HG03108 (cell line): Measurements from ENCODE around the gene DLL1.
"Not testable (repeated sequence)": the region's sequence is repeated elsewhere in the genome, so short reads cannot be mapped to it uniquely, and the experiment has no call there.

Source experiments
- ATAC-seq: cut with Tn5 transposase; IDR thresholded peaks from one replicate; pipeline ENCODE4 v1.9.1; 2021; ENCODE audit warnings: moderate library complexity; ENCODE audit not compliant: unreplicated experiment

Gene DLL1

DNA sequence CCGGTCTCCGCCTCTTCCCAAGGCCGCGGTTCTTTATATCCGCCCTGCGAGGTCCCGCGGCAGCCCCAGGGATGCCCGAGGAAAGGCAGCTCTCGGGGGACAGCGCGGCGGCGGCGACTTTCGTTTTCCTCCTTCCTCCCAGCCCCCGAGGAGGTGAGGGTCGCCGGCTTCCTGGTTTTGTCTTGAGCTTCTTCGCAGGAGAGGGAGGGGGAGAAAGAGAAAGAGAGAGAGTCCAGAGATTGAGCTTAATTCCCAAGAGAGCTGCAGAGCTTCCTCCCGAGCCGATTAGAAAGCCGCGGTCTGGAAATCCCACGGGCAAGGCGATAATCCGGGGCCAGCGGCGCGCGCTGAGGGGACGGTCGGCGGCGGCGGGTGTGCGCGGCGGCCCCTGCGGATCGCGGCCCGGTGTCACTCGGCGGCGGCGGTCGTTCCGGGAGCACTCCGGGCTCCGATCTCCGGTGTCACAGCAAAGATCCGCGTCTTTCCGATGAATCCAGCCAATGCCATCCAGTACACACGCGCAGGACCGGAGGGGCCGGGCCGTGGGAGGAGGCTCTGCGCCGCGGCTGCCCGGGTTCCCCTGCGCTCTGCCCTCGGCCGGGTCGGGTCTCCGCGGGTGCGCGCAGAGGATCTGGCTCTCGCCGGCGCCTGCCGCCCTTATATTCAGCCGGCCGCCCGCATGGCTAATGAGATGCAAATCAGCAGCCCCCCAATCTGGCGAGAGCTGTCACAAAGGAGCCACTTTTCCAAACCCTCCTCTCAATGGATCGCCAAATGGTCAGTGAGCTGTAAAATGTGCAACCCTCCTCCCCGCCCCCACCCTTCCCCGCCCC is at the start of gene DLL1:
DLL1 (minus strand) TSS at position 783 of the 833 bp plus-strand sequence. CDS start 939 bp downstream, outside the sequence.
- no peak for ATAC-seq

- ATAC-seq: not testable (repeated sequence)
These were observed 44.3 kb upstream of the DLL1 start for GRCh38 chr6:170335199-170335598.

GRCh38 chr6:170329321-170329720 is 38.4 kb upstream of the DLL1 start:
- ATAC-seq: no peak

GRCh38 chr6:170317718-170318117 is 26.8 kb upstream of the DLL1 start:
- ATAC-seq: no peak

- ATAC-seq: no peak
These were observed 26.2 kb upstream of the DLL1 start for GRCh38 chr6:170317076-170317475.

DNA sequence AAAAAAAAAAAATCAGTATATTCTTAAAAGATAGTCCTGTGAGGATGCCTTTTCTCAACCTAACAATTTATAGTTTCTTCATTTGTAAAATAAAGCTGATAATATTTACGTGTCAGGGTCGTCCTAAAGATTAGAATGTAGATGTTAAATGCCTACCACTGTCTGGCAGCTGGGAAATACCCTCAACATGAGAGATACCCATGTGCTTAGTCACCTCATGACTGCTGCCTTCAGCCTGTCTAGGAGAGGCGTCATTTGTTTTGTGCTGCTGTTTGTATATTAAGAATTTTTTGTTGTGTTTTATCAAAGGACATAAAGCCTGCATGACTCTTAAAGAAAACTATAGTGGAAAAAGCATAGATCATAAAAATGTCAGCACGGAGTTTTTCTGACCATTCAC is 25.2 kb upstream of the DLL1 start:
- no peak for ATAC-seq

GRCh38 chr6:170314983-170315382 is 24.1 kb upstream of the DLL1 start:
- ATAC-seq: no peak

- ATAC-seq: no peak
These were observed 22.9 kb upstream of the DLL1 start for GRCh38 chr6:170313716-170314295.

GRCh38 chr6:170312876-170313275 is 22.0 kb upstream of the DLL1 start:
- ATAC-seq: no peak

- ATAC-seq: no peak
These were observed 20.8 kb upstream of the DLL1 start for GRCh38 chr6:170311696-170312095.

GRCh38 chr6:170308761-170309160 is 17.9 kb upstream of the DLL1 start:
- ATAC-seq: no peak

GRCh38 chr6:170307080-170307545 is 16.2 kb upstream of the DLL1 start:
- no peak for ATAC-seq

GRCh38 chr6:170306324-170307079 is 15.6 kb upstream of the DLL1 start, which contains the start of gene FAM120B:
Gene FAM120B (plus strand): TSS chr6:170306758. CDS start chr6:170317391, 10,633 bp downstream.
- peak; percentile 97 for ATAC-seq

DNA sequence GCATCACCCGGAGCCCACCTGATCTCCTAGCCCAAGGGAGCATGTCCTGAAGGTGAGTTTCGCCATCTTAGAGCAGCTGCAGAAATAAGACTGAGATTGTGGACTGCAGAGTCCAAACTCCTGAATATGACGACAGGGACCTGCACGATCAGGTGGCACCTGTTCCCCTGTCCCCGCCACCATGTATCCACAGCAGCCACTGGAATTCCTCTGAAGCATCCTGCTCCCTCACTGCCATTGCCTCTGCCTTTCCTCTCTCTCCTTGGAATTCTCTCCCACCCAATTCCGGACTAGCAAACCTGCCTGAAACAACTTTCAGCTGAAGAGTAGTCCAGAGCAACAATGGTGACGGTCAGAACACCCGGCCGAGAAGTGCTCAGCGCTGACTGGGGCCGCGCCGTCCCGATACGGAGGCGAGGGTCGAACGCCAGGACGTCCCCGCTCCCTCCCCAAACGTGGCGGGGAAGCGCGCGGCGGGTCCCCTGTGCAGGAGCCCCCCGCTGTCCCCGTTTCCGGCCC is 15.0 kb upstream of the DLL1 start:
- ATAC-seq: no peak

GRCh38 chr6:170301184-170301583 is 10.3 kb upstream of the DLL1 start:
- no peak for ATAC-seq

DNA sequence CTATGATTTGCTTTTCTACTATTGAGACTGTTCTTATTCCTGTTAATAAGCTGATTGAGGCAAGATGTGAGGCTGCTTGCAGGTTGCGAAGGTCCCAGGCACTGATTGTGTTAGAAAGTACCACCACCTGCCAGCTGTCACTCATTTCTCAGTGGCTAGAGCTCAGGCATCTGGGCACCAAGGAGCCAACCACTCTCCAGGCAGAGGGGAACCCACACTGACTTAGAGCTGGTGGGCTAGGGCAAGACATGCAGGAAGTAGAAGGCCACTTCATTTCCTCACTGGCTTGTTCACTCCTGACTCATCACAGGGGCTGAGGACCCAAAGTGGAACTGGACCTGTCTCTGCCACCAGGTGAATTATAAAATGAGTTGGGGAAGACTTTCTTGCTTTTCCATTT is 7.8 kb upstream of the DLL1 start:
- ATAC-seq: no peak

DNA sequence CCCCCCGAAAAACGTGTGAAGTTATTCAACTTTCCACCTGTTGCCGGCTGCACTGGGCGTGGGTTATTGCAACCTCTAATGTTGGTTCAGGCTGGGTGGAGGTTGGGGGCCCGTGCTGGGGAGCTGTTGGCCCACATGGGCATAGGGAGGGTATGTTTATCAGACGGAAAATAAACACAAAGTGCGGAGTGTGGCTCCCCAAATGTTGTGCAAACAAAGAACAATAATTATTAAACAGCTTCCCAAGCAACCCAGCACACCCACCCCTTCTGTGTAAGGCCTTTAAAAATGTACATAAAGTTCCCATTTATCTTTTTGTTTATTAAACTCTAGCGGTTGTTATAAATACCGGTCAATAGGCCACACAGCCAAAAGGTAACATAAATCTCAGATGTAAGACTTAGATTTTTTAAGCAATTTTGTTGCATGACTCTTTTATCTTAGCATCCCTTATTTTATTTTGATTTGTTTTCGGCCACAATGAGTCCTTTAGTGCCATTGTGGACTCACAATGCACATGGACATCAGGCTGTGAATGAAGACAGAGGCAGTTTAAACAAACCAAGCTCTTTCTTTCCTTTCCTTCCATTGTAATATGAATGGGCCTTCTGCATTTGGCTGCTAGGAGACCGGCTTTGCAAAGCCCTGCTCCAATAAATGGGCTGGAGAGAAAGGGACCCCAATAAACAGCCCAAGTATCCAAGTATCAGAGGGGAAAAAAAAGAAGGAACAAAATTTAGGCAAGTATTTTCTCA is 6.9 kb upstream of the DLL1 start:
- no peak for ATAC-seq

DNA sequence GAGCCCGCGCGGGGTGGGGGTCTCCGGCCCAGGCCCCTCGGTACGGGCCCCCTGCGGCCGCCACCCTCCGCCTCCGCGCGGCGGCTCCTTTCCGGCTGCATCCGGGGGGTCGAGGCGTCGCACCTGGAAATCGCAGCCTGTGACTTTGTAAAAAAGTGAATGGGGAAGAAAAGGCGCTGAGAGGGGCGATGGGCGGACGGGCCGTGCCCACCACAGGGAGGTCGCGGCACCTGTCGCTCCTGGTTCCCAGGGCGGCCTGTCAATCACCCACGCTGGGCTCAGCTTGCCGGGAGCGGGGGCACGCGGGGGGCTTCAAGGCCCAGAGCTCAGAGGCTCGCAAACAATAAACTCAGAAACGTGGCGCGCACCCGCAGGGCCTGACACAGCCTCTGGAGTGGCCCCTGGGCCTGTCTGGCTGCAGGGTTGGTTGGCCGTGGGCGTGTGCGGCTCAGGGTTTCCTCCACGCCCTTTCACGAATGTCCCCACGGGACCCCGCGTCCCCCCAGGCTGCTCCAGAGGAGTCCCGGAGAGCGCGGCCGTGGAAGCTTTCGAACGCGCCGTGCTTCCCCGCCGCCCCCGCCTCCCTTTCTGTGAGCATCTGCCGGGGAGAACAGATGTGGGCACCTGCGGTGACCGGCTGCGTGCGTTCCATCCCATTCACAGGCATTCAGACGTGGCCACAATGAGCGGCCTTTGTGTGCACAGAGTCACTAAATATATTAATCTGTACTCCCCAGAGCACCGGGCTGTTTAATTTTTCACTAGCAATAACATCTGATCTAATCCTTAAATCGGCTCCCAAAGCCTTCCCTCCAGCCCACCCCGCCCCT is 6.1 kb upstream of the DLL1 start:
- ATAC-seq: no peak

DNA sequence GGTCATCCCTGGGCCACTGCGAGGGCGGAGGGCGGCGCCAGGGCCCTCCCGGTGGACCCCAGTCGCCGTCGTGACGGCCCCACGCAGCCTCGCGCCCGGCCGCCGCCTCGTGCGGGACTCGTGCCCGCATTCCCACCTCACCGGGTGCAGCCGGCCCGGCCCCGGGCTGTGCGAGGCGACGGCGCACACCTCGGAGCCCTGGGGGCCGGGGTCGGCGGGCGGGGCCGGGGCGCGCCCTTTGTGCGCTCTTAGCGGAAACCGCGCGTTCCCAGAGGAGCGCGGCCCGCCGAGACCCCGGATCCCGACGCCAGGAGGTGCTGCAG is 5.5 kb upstream of the DLL1 start:
- no peak for ATAC-seq
